ENCODE results near the gene DOCK2. TPM values are rescaled to one million over a fixed set of nuclear protein-coding genes. Genes with fewer than 3 reads are reported as not detected.

The DOCK2 gene
- polyA plus RNA-seq, 1 of the 3 experiments (the other 2 are of a cell fraction): 3.8 TPM

GRCh38 chr5:169889572-169889971, 252.5 kb downstream of the DOCK2 start:
- H2AFZ ChIP-seq (ENCODE audit: low read depth): no peak overlapping the region
- peaks cover 17% of the 10 kb centered on the region; the same call in 1 of the 2 replicates for H3K79me2 ChIP-seq (ENCODE audit: insufficient read depth)
- H3K36me3 ChIP-seq (replicated peaks in 1 of 2; ENCODE audit: control insufficient read depth in 1 of 2, insufficient read depth in 2 of 2, low read length in 1 of 2): peaks cover 0 to 17% of the 10 kb centered on the region in 2 experiments
- CTCF ChIA-PET: no interaction called here
- no peaks in the 10 kb centered on the region for H3K27me3 ChIP-seq (ENCODE audit: insufficient read depth)
- 94% methylated on average over 4 of the region's 4 CpGs for WGBS (ENCODE audit: low lambda C conversion rate)
- H4K20me1 ChIP-seq (ENCODE audit: insufficient read depth): no peaks in the 10 kb centered on the region
- no peaks in the 10 kb centered on the region for H3F3A ChIP-seq (replicated peaks; ENCODE audit: insufficient read depth)
- H3K9ac ChIP-seq: no peak overlapping the region
- TF ChIP-seq USF1 (IDR thresholded peaks at IDR 0.05; ENCODE audit: borderline replicate concordance, low read depth): no peak
- TF ChIP-seq RXRA (IDR thresholded peaks at IDR 0.05; ENCODE audit: borderline replicate concordance, low read depth): no peak
- no peak for TF ChIP-seq ZBTB33 (IDR thresholded peaks at IDR 0.05; ENCODE audit: borderline replicate concordance, low read depth)
- no peak for TF ChIP-seq SMC3 (IDR thresholded peaks at IDR 0.05; ENCODE audit: low read depth, low read length)
- TF ChIP-seq FOXJ3 (CRISPR knock-in tag; IDR thresholded peaks at IDR 0.05): no peak
- no peak for TF ChIP-seq MXI1 (IDR thresholded peaks at IDR 0.05; ENCODE audit: low read depth, low read length)
- no peak for TF ChIP-seq NRF1 (IDR thresholded peaks at IDR 0.05; ENCODE audit: low read depth, low read length)
- TF ChIP-seq ELF1 (IDR thresholded peaks at IDR 0.05): no peak
- TF ChIP-seq, protein P1, sequence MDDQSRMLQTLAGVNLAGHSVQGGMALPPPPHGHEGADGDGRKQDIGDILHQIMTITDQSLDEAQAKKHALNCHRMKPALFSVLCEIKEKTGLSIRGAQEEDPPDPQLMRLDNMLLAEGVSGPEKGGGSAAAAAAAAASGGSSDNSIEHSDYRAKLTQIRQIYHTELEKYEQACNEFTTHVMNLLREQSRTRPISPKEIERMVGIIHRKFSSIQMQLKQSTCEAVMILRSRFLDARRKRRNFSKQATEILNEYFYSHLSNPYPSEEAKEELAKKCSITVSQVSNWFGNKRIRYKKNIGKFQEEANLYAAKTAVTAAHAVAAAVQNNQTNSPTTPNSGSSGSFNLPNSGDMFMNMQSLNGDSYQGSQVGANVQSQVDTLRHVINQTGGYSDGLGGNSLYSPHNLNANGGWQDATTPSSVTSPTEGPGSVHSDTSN (IDR thresholded peaks at IDR 0.05): no peak
- TF ChIP-seq RCOR1 (IDR thresholded peaks at IDR 0.05; ENCODE audit: low read length): no peak
- no peak for TF ChIP-seq NFIC (IDR thresholded peaks at IDR 0.05; ENCODE audit: borderline replicate concordance)
- no peak for TF ChIP-seq FOSL2 (IDR thresholded peaks at IDR 0.05; ENCODE audit: borderline replicate concordance, low read depth)
- no peak overlapping the region for H3K27ac ChIP-seq (ENCODE audit: low read depth in 2 of 2, low read length in 1 of 2)
- DNase-seq: no peak
- H3K9me2 ChIP-seq: no peaks in the 10 kb centered on the region
- H3K4me2 ChIP-seq: no peak overlapping the region
- H3K9me3 ChIP-seq: no peaks in the 10 kb centered on the region
- H3K4me1 ChIP-seq (ENCODE audit: control insufficient read depth in 1 of 2, insufficient read depth in 2 of 2, low read depth in 1 of 2, low read length in 1 of 2): no peaks in the 10 kb centered on the region
- no peak overlapping the region for H3K4me3 ChIP-seq (ENCODE audit: low read depth in 2 of 2, low read length in 1 of 2)
- POLR2A ChIA-PET: no interaction called here

DNA sequence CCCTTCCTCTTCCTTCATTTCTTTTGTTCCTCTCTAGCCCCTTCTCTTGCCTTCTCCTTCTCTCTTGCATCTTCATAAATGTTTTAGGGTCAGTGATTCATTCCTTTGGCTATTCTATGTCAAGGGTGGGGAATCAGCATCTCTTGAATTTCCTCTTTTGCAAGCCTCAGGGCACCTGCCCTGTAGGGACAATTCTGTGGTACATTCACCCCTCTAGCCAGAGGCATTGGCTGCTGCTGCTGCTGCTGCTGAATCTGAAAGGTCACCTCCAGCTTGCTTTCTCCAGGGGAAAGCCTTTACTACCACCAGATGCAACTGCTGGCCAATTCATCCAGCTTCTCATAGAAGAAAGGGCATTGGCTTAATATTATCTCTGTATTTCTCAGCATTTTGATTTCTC, 255.9 kb downstream of the DOCK2 start:
- Histone ChIP-seq H3K79me2 (ENCODE audit: insufficient read depth) (peaks cover 9% of the 10 kb centered on the region; the same call in 1 of the 2 replicates), H3K9ac (no peak overlapping the region), H3K4me3 (ENCODE audit: low read depth in 2 of 2, low read length in 1 of 2) (no peak overlapping the region), H2AFZ (ENCODE audit: low read depth) (no peak overlapping the region), H3K27ac (ENCODE audit: low read depth in 2 of 2, low read length in 1 of 2) (peak overlapping the region in 1 of 2 experiments; percentile 46; a peak in 1 of 4 replicates), H4K20me1 (ENCODE audit: insufficient read depth) (no peaks in the 10 kb centered on the region), H3K9me2 (no peaks in the 10 kb centered on the region), H3K9me3 (no peaks in the 10 kb centered on the region), H3K4me2 (peak overlapping the region; percentile 21; the same call in 1 of the 2 replicates), H3K27me3 (ENCODE audit: insufficient read depth) (no peaks in the 10 kb centered on the region), H3K4me1 (ENCODE audit: control insufficient read depth in 1 of 2, insufficient read depth in 2 of 2, low read depth in 1 of 2, low read length in 1 of 2) (no peaks in the 10 kb centered on the region), H3K36me3 (replicated peaks in 1 of 2; ENCODE audit: control insufficient read depth in 1 of 2, insufficient read depth in 2 of 2, low read length in 1 of 2) (peaks cover 0 to 12% of the 10 kb centered on the region in 2 experiments), H3F3A (replicated peaks; ENCODE audit: insufficient read depth) (no peaks in the 10 kb centered on the region)
- ChIA-PET CTCF (interaction anchor here (1.0 kb wide), 1 partner anchor 10 kb away, joined by 3 read pairs; no protein-coding TSS in a partner anchor), POLR2A (no interaction called here)
- no peak for DNase-seq
- TF ChIP-seq, protein P2, sequence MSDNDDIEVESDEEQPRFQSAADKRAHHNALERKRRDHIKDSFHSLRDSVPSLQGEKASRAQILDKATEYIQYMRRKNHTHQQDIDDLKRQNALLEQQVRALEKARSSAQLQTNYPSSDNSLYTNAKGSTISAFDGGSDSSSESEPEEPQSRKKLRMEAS (IDR thresholded peaks at IDR 0.05; ENCODE audit: low read depth): no peak
- TF ChIP-seq EZH2phosphoT487 (IDR thresholded peaks at IDR 0.05; ENCODE audit: borderline replicate concordance, low read depth) (no peak), IRF3 (IDR thresholded peaks at IDR 0.05; ENCODE audit: low read depth, low read length) (no peak), TCF12 (IDR thresholded peaks at IDR 0.05) (no peak), USF1 (IDR thresholded peaks at IDR 0.05; ENCODE audit: borderline replicate concordance, low read depth) (no peak), RAD21 (IDR thresholded peaks at IDR 0.05; ENCODE audit: low read length) (no peak), YY1 (IDR thresholded peaks at IDR 0.05; ENCODE audit: low read depth) (no peak), MEF2A (IDR thresholded peaks at IDR 0.05; ENCODE audit: borderline replicate concordance, low read depth) (no peak), FOSL2 (IDR thresholded peaks at IDR 0.05; ENCODE audit: borderline replicate concordance, low read depth) (no peak), TEAD4 (IDR thresholded peaks at IDR 0.05; ENCODE audit: borderline replicate concordance, insufficient read depth) (no peak), TAF1 (IDR thresholded peaks at IDR 0.05; ENCODE audit: borderline replicate concordance, low read depth, low read length) (no peak), RCOR1 (IDR thresholded peaks at IDR 0.05; ENCODE audit: low read length) (no peak)
- TF ChIP-seq, protein P3, sequence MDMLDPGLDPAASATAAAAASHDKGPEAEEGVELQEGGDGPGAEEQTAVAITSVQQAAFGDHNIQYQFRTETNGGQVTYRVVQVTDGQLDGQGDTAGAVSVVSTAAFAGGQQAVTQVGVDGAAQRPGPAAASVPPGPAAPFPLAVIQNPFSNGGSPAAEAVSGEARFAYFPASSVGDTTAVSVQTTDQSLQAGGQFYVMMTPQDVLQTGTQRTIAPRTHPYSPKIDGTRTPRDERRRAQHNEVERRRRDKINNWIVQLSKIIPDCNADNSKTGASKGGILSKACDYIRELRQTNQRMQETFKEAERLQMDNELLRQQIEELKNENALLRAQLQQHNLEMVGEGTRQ (IDR thresholded peaks at IDR 0.05; ENCODE audit: borderline replicate concordance, low read depth, low read length): no peak

All from SK-N-SH (cell line).